ACHN (cell line): ENCODE results near the gene CAPZB.
"Not testable (repeated sequence)": the region's sequence is repeated elsewhere in the genome, so short reads cannot be mapped to it uniquely, and the experiment has no call there.

ENCODE experiments used
- DNase-seq: peaks from one replicate; pipeline ENCODE4 v3.0.0-alpha.2; 2015
- in situ Hi-C: cut with HindIII; loops from 2 replicates; pipeline ENCODE4 v1.10.0; 2017; ENCODE audit warnings: low sequenced_read_pairs, low pct_ligation_motif_present, low pct_unique_long_range_greater_than_20kb

The CAPZB gene

DNA sequence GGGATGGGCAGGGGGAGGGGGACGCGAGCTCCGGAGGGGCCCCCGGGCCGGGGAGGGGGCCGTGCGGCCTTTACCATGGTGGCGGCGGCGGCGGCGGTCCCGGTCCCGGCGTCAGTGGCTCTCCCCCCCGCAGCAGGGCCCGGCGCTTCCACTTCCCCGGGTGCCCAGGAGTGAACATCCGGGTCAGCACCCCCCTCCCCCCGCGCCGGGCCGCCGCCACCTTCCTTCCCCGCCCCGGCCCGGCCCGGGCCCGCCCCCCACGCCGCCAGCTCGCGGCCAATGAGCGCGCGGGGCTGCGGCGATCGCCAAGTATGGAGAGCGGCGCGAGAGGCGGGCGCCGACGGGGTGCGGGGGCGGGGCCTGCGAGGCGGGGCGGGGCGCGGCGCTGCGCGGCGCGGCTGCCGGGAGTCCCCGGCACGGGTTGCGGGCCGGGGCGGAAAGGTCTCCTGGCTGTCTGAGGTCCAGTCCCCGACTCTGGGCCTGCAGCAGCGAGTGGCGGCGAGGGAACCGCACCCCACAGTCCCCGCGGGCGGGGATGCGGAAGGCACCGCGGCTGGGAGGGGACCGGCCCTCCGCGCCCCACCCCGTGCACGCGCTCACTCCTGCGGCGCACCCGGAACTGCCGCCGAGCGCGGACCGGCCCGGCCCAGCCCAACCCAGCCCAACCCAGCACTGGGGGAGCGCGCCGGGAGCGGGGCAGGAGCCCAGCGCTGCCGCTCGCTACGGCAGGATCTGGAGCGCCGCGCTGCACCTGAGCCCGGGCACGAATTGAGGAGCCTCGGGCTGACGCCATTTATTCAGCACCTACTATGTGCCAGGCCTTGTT lies at the start of gene CAPZB:
CAPZB (minus strand) TSS at position 178 of the 826 bp plus-strand sequence; CDS start at position 77, 101 bp downstream.
- peak; percentile 88 for DNase-seq
- in situ Hi-C loops, result no loop called here

DNA sequence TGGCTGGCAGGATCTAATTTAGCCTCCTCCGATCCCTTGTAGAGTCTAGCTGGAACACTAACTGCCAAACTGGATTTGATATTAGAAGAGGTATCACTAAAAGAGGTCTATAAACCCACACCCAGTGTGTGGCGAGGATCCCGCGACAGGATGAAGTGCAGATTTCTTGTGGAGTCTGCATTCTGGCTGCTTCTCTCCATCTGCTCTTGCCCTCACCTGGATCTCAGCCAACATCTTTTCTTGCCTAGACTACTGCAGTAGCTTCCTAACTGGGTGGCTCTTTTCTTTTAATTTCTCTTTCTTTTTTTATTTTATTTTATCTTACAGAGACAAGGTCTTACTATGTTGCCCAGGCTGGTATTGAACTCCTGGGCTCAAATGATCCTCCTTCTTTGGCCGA lies 48.9 kb upstream of the CAPZB start:
- no peak for DNase-seq
- in situ Hi-C loops, result no loop called here

DNA sequence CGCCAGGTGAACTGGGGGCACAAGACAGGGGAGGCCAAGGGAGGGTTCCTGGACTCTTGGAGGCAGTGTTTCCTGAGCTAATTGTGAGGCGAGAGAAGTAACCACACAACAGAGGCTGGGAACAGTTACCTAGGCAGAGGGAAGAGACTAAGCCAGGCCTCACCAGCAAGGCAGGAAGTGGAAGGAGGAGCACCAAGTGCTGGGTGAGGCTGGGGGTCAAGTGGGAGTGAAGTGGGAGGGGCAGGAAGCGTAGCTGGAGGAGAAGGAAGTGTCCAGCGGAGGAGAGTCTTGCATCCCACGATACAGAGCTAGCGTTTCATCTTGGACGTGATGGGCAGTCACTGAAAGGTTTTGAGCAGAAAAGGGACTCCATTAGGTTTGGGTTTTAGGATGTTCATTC lies 48.3 kb upstream of the CAPZB start:
- in situ Hi-C loops, result no loop called here
- no peak for DNase-seq

DNA sequence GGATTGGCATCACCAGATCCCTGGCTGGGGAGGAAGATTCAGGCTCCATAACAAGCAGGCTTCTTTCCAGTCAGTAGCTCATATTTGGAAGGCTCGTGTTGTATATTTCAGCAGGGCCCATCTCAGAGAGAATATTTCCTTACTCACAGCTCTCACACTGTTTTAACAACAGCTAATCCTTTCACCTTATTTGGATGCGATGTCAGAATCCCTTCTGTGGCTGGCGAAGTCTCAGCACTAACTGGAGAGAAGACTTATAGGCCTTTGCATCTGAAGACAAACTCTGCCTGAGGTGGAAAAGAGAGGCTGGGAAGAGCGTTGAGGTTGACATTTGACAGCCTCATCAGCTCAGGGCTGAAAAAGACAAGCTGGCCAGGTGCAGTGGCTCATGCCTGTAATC lies 47.2 kb upstream of the CAPZB start:
- no peak for DNase-seq
- in situ Hi-C loops, result no loop called here

DNA sequence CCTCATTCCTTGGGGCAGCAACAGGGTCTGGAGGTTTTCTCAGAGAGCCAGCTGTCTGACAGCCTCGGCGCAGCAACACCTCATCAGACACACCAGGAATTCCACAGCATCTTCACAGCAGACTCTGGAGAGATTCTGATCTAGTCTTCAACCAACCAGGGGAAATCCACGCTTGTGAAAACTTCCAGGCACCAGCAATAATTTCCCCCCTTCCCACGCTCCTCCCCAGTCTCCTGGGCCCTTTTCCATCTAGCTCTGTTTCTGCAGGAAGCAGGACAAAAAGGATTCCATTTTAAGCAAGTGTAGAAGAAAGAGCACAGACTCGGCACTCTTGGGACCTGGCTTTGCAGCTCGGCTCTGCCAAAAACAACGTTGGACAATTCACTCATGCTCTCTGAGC lies 44.3 kb upstream of the CAPZB start:
- no peak for DNase-seq
- in situ Hi-C loops, result no loop called here

- DNase-seq, result no peak
- in situ Hi-C loops, result no loop called here
These were observed 43.1 kb upstream of the CAPZB start for GRCh38 chr1:19528438-19528837.

GRCh38 chr1:19525607-19526545 lies 40.5 kb upstream of the CAPZB start:
- in situ Hi-C loops, result no loop called here
- no peak for DNase-seq

DNA sequence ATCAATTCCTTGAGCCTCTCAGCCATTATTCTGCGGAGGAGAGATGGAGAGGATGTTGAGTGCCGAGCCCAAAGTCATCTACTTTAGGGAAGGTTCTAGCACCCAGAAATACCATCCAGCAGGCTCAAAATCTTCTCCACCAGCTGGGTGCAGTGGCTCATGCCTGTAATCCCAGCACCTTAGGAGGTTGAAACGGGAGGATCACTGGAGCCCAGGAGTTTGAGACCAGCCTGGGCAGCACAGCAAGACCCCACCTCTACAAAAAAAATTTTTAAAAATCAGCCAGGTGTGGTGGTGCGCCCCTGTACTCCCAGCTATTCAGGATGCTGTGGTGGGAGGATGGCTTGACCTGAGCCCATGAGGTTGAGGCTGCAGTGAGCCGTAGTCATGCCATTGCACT lies 39.5 kb upstream of the CAPZB start:
- in situ Hi-C loops, result no loop called here
- DNase-seq, result no peak

DNA sequence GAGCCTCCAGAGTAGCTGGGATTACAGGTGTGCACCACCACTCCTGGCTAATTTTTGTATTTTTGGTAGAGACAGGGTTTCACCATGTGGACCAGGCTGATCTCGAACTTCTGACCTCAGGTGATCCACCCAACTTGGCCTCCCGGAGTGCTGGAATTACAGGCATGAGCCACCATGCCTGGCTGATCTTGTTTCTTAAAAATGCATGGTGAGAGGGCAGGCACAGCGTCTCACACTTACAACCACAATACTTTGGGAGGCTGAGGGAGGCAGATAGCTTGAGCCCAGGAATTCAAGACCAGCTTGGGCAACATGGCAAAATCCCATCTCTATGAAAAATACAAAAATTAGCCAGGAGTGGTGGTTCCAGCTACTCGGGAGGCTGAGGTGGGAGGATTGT lies 37.2 kb upstream of the CAPZB start:
- DNase-seq, in situ Hi-C loops: not testable (repeated sequence)

GRCh38 chr1:19521411-19521810 lies 36.1 kb upstream of the CAPZB start:
- no peak for DNase-seq
- in situ Hi-C loops, result no loop called here

- DNase-seq, result no peak
- in situ Hi-C loops, result no loop called here
These were observed 31.7 kb upstream of the CAPZB start for GRCh38 chr1:19517017-19517416.

DNA sequence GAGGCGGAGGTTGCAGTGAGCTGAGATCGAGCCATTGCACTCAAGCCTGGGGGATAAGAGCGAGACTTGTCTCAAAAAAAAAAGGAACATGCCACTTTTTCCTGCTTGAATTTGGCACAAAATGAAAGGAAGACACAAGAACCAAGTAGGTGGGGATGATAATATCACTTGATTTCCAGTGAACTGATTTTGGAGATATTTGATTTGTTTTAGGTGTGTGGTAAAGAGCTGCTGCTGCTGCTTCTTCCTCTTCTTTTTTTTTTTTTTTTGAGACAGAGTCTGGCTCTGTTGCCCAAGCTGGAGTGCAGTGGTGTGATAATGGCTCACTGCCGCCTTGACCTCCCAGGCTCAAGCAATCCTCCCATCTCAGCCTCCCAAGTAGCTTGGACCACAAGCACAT lies 29.9 kb upstream of the CAPZB start:
- no peak for DNase-seq
- in situ Hi-C loops, result no loop called here

- no peak for DNase-seq
- in situ Hi-C loops, result no loop called here
These were observed 29.1 kb upstream of the CAPZB start for GRCh38 chr1:19514391-19514831.

DNA sequence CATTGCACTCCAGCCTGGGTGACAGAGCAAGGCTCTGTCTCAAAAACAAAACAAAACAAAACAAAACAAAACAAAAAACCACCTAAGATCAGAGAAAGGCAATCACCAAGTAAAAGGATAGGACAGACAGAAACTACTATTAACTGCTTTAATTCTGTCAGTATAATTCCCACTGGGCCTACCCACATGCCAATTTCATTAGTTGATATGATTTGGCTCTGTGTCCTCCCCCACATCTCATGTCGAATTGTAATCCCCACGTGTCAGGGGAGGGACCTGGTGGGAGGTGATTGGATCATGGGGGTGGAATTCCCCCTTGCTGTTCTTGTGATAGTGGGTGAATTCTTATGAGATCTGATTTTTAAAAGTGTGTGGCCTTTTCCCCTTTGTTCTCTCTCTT lies 27.2 kb upstream of the CAPZB start:
- in situ Hi-C loops, result no loop called here
- DNase-seq, result no peak

GRCh38 chr1:19511116-19511515 lies 25.8 kb upstream of the CAPZB start:
- no peak for DNase-seq
- in situ Hi-C loops, result no loop called here

DNA sequence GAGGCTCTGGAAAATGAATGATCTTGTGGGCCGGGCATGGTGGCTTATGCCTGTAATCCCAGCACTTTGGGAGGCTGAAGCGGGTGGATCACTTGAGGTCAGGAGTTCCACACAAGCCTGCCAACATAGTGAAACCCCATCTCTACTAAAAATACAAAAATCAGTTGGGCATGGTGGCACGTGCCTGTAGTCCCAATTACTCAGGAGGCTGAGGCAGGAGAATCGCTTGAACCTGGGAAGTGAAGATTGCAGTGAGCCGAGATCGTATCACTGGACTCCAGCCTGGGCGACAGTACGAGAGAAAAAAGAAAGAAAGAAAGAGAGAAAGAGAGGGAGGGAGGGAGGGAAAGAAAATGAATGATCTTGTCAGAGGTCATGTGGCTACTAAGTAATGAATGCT lies 24.3 kb upstream of the CAPZB start:
- DNase-seq, in situ Hi-C loops: not testable (repeated sequence)

- in situ Hi-C loops, result no loop called here
- DNase-seq, result no peak
These were observed 22.2 kb upstream of the CAPZB start for GRCh38 chr1:19507516-19507915.

DNA sequence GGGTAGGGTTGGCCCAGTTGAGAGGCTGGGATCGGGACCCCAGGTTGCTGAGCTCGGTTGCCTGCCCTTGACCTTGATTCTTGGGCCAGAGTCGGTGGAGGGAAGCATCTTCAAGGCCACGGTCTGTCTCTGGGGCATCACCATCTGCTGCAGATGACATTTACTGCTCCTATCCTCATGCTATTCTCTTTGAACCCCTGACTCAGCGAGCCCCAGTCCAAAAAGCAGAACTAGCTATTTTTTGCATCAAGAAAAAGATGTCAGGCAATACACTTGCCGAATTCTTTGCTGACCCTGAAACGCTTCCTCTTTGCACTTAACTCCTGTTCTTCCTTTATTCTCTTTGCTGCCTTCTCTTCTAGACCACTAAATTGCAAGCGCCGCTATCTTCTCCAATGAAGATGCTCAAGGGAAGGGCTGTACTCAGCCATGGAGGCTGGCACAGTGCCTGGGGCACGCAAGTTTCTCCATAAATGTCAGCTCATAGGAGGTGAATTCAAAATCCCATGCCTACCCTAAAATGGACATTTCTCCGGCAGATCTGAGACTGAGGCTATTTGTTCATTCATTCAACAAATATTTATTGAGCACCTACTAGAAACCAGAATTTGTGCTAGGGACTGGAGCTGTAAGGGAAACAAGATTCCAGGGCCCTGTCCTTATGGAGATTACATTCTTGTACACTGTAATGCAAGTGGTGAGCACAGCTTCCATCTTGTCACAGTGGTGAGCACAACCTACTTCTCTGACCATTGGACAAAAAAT lies 20.5 kb upstream of the CAPZB start:
- in situ Hi-C loops, result no loop called here
- no peak for DNase-seq
